CD4-positive, alpha-beta T cell treated with Interleukin-1 beta for 1 hour (primary cell): Measurements from ENCODE around the gene TMEM38B.
A peak's percentile ranks its signal among the peaks of the same experiment; 100 is the strongest.
"Not testable (repeated sequence)": the region's sequence is repeated elsewhere in the genome, so short reads cannot be mapped to it uniquely, and the experiment has no call there.

Source experiments
- DNase-seq, 2 donors: peaks; one replicate each; pipeline ENCODE4 v3.0.0-alpha.2; 2020 to 2022

TMEM38B gene

GRCh38 chr9:105683688-105684275, 10.6 kb upstream of the TMEM38B start:
- no peak for DNase-seq

GRCh38 chr9:105686936-105687335, 7.4 kb upstream of the TMEM38B start:
- no peak for DNase-seq

GRCh38 chr9:105690742-105691141, 3.6 kb upstream of the TMEM38B start:
- no peak for DNase-seq

GRCh38 chr9:105693435-105694189, 729 bp upstream of the TMEM38B start:
- DNase-seq = peak in 1 of 2 donors; percentile 13

- DNase-seq = peak; percentile 48 to 61
Measured at GRCh38 chr9:105694848-105695581, 674 bp downstream of the TMEM38B start.

- DNase-seq = no peak
Measured at GRCh38 chr9:105696219-105696793, 2.0 kb downstream of the TMEM38B start.

- no peak for DNase-seq
Measured at GRCh38 chr9:105697871-105698270, 3.5 kb downstream of the TMEM38B start.

GRCh38 chr9:105698348-105698870, 4.1 kb downstream of the TMEM38B start:
- DNase-seq = no peak

GRCh38 chr9:105700668-105701067, 6.3 kb downstream of the TMEM38B start:
- no peak for DNase-seq

- DNase-seq = no peak
Measured at GRCh38 chr9:105701145-105701544, 6.8 kb downstream of the TMEM38B start.

GRCh38 chr9:105702207-105702606, 7.9 kb downstream of the TMEM38B start:
- DNase-seq = no peak

GRCh38 chr9:105703638-105704037, 9.3 kb downstream of the TMEM38B start:
- not testable (repeated sequence) for DNase-seq

- no peak for DNase-seq
Measured at GRCh38 chr9:105706156-105706555, 11.8 kb downstream of the TMEM38B start.

GRCh38 chr9:105708405-105708804, 14.1 kb downstream of the TMEM38B start:
- no peak for DNase-seq

- DNase-seq = no peak
Measured at GRCh38 chr9:105710638-105711037, 16.3 kb downstream of the TMEM38B start.

- DNase-seq = no peak
Measured at GRCh38 chr9:105711867-105712266, 17.5 kb downstream of the TMEM38B start.

GRCh38 chr9:105712297-105712696, 18.0 kb downstream of the TMEM38B start:
- DNase-seq = no peak

GRCh38 chr9:105712773-105713172, 18.4 kb downstream of the TMEM38B start:
- DNase-seq = no peak

- no peak for DNase-seq
Measured at GRCh38 chr9:105713260-105714019, 19.1 kb downstream of the TMEM38B start.

- no peak for DNase-seq
Measured at GRCh38 chr9:105714020-105714331, 19.6 kb downstream of the TMEM38B start.

GRCh38 chr9:105716146-105716545, 21.8 kb downstream of the TMEM38B start:
- no peak for DNase-seq

GRCh38 chr9:105722099-105722498, 27.8 kb downstream of the TMEM38B start:
- DNase-seq = no peak

GRCh38 chr9:105725370-105725769, 31.0 kb downstream of the TMEM38B start:
- DNase-seq = no peak
